Activated CD8-positive, alpha-beta T cell treated with anti-CD3 and anti-CD28 coated beads for 36 hours (primary cell): ENCODE results near the gene PELI3. TPM values are rescaled to one million over a fixed set of nuclear protein-coding genes. Genes with fewer than 3 reads are reported as not detected.

ENCODE experiments used
- ATAC-seq: fragments of 200-7000 bp; cut with Tn5 transposase; one replicate; pipeline ENCODE4 v1.10.0; 2021; ENCODE audit warnings: mild to moderate bottlenecking, moderate library complexity
- CTCF ChIA-PET: fragments of 350-600 bp; sonication (Branson Sonifier 250); formaldehyde crosslinking; loops from one replicate; lab custom pipeline; 2021; ENCODE audit warnings: antibody characterized with exemption; lab: Charles Lee
- POLR2A ChIA-PET: fragments of 350-600 bp; sonication (Branson Sonifier 250); formaldehyde crosslinking; loops from one replicate; lab custom pipeline; 2021; ENCODE audit warnings: antibody characterized with exemption; lab: Charles Lee
- DNase-seq: peaks from one replicate; pipeline ENCODE4 v3.0.0-alpha.2; 2020
- H3K27ac Mint-ChIP-seq: one replicate; pipeline ENCODE4 v1.8.0; 2021; ENCODE audit warnings: mild to moderate bottlenecking, mixed read lengths
- H3K27me3 Mint-ChIP-seq: one replicate; pipeline ENCODE4 v1.8.0; 2021; ENCODE audit warnings: mixed read lengths
- H3K36me3 Mint-ChIP-seq: one replicate; pipeline ENCODE4 v1.8.0; 2021; ENCODE audit warnings: low read depth, mixed read lengths
- H3K4me1 Mint-ChIP-seq: one replicate; pipeline ENCODE4 v1.8.0; 2021; ENCODE audit warnings: low read depth, mixed read lengths
- H3K4me3 Mint-ChIP-seq: one replicate; pipeline ENCODE4 v1.8.0; 2021; ENCODE audit warnings: mild to moderate bottlenecking, moderate library complexity, mixed read lengths
- H3K9me3 Mint-ChIP-seq: one replicate; pipeline ENCODE4 v1.8.0; 2021; ENCODE audit warnings: mixed read lengths
- CTCF ChIP-seq: fragments of 200-600 bp; IDR thresholded peaks from one replicate; pipeline ENCODE4 v1.8.0; 2022; ENCODE audit warnings: antibody characterized with exemption, mild to moderate bottlenecking
- intact Hi-C: fragments of 100-400 bp; cut with micrococcal nuclease; formaldehyde crosslinking; loops from one replicate; pipeline ENCODE4 v1.10.0; 2022
- total RNA-seq, 2 experiments: library from RNA; stranded (reverse); gene quantifications; one replicate each; pipeline ENCODE4 v1.2.3, GENCODE V29; 2021

The PELI3 gene
- total RNA-seq, 2 experiments from 2014 or later, result 6.7 to 10.5 TPM

- TF ChIP-seq CTCF, result no peak
- POLR2A ChIA-PET, result interaction anchor here (0.6 to 2.2 kb wide), 10 partner anchors 9 to 268 kb away, joined by 3 to 11 read pairs (median 4); partner anchors contain the start of genes CTSF and MRPL11
- Mint-ChIP-seq H3K27me3 (no peaks in the 10 kb centered on the region), H3K4me3 (peak within 1 kb of the TSS; percentile 83), H3K9me3 (no peaks in the 10 kb centered on the region), H3K4me1 (peaks cover 29% of the 10 kb centered on the region), H3K27ac (peak within 1 kb of the TSS; percentile 91), H3K36me3 (peaks cover 8% of the 10 kb centered on the region)
- ATAC-seq (peak; percentile 98), DNase-seq (peak; percentile 98)
- CTCF ChIA-PET, result interaction anchor here (0.6 to 3.2 kb wide), 16 partner anchors 8 to 198 kb away, joined by 3 to 36 read pairs (median 6); partner anchors contain the start of genes BBS1, MRPL11, NPAS4 and PELI3
- intact Hi-C loops, result loop anchor here (10.0 kb wide), 1 partner anchor 64 kb away; the partner anchor contains the start of genes ACTN3 and ZDHHC24
Measured at GRCh38 chr11:66480117-66480938, 13.6 kb downstream of the PELI3 start, which contains the start of gene DPP3. Gene DPP3, plus strand, starts transcription at chr11:66480434. Its CDS starts 1,767 bp downstream, at chr11:66482201.

- ChIA-PET POLR2A (interaction anchor here (1.0 kb wide), 1 partner anchor 140 kb away, joined by 3 read pairs; no protein-coding TSS in a partner anchor), CTCF (interaction anchor here (1.4 kb wide), 1 partner anchor 78 kb away, joined by 4 read pairs; no protein-coding TSS in a partner anchor)
- TF ChIP-seq CTCF, result no peak
- peaks cover 10% of the 10 kb centered on the region for H3K36me3 Mint-ChIP-seq
- no peak overlapping the region for H3K4me3 Mint-ChIP-seq
- intact Hi-C loops, result loop anchor here (10.0 kb wide), 1 partner anchor 60 kb away; the partner anchor contains the start of genes ACTN3 and ZDHHC24
- no peaks in the 10 kb centered on the region for H3K9me3 Mint-ChIP-seq
- H3K27me3 Mint-ChIP-seq, result no peaks in the 10 kb centered on the region
- no peak for ATAC-seq
- H3K4me1 Mint-ChIP-seq, result peaks cover 17% of the 10 kb centered on the region
- peak overlapping the region; percentile 55 for H3K27ac Mint-ChIP-seq
- no peak for DNase-seq
Measured at GRCh38 chr11:66484806-66485380, 18.2 kb downstream of the PELI3 start.

- no peak for TF ChIP-seq CTCF
- DNase-seq, result no peak
- no peak overlapping the region for H3K4me3 Mint-ChIP-seq
- H3K9me3 Mint-ChIP-seq, result no peaks in the 10 kb centered on the region
- CTCF ChIA-PET, result no interaction called here
- ATAC-seq, result no peak
- intact Hi-C loops, result loop anchor here (10.0 kb wide), 1 partner anchor 56 kb away; the partner anchor contains the start of genes ACTN3 and ZDHHC24
- H3K27me3 Mint-ChIP-seq, result no peaks in the 10 kb centered on the region
- H3K4me1 Mint-ChIP-seq, result peaks cover 3% of the 10 kb centered on the region
- POLR2A ChIA-PET, result interaction anchor here (0.6 kb wide), 1 partner anchor 21 kb away, joined by 3 read pairs; the partner anchor contains the start of gene BBS1
- peaks cover 16% of the 10 kb centered on the region for H3K36me3 Mint-ChIP-seq
- H3K27ac Mint-ChIP-seq, result no peak overlapping the region
Measured at GRCh38 chr11:66488957-66489356, 22.3 kb downstream of the PELI3 start.

- intact Hi-C loops, result loop anchor here (10.0 kb wide), 1 partner anchor 55 kb away; the partner anchor contains the start of genes ACTN3 and ZDHHC24
- H3K27ac Mint-ChIP-seq, result no peak overlapping the region
- H3K27me3 Mint-ChIP-seq, result no peaks in the 10 kb centered on the region
- H3K4me1 Mint-ChIP-seq, result peaks cover 2% of the 10 kb centered on the region
- CTCF ChIA-PET, result interaction anchor here (0.8 kb wide), 1 partner anchor 189 kb away, joined by 3 read pairs; no protein-coding TSS in a partner anchor
- no peaks in the 10 kb centered on the region for H3K9me3 Mint-ChIP-seq
- peaks cover 16% of the 10 kb centered on the region for H3K36me3 Mint-ChIP-seq
- no peak for ATAC-seq
- no peak overlapping the region for H3K4me3 Mint-ChIP-seq
- POLR2A ChIA-PET, result interaction anchor here (0.6 kb wide), 1 partner anchor 21 kb away, joined by 3 read pairs; the partner anchor contains the start of gene BBS1
- DNase-seq, result no peak
- no peak for TF ChIP-seq CTCF
Measured at GRCh38 chr11:66489636-66490035, 22.9 kb downstream of the PELI3 start.
